OCI-LY1 (cell line): Measurements from ENCODE around the gene FOXC2.

Experiments
- H2AFZ ChIP-seq: fragments of 200-600 bp; sonication (generic), shearing (Covaris generic); 2 replicates; pipeline ENCODE4 v1.6.0; 2014; ENCODE audit warnings: antibody characterized with exemption, mild to moderate bottlenecking, low read length
- H3F3A ChIP-seq: fragments of 200-600 bp; sonication (generic), shearing (Covaris generic); 2 replicates; pipeline ENCODE4 v1.6.0; 2014; ENCODE audit warnings: mild to moderate bottlenecking, antibody characterized with exemption, low read length, moderate library complexity; ENCODE audit not compliant: insufficient read depth
- H3K27ac ChIP-seq: fragments of 200-600 bp; sonication (generic); 2 replicates; pipeline ENCODE4 v1.5.1; 2014; ENCODE audit warnings: low read length, mixed run types, mild to moderate bottlenecking, low read depth; ENCODE audit not compliant: poor library complexity, severe bottlenecking
- H3K27me3 ChIP-seq: fragments of 200-600 bp; sonication (generic); 2 replicates; pipeline ENCODE4 v1.6.0; 2014; ENCODE audit warnings: antibody characterized with exemption, mild to moderate bottlenecking, low read length, moderate library complexity; ENCODE audit not compliant: insufficient read depth
- H3K36me3 ChIP-seq: fragments of 200-600 bp; sonication (generic); 2 replicates; pipeline ENCODE4 v1.6.1; 2014; ENCODE audit warnings: mild to moderate bottlenecking, antibody characterized with exemption, low read length, moderate library complexity, mixed read lengths; ENCODE audit not compliant: insufficient read depth
- H3K4me1 ChIP-seq: fragments of 200-600 bp; sonication (generic); 2 replicates; pipeline ENCODE4 v1.5.1; 2014; ENCODE audit warnings: mild to moderate bottlenecking, low read length, moderate library complexity; ENCODE audit not compliant: insufficient read depth, severe bottlenecking
- H3K4me2 ChIP-seq: fragments of 200-600 bp; sonication (generic), shearing (Covaris generic); 2 replicates; pipeline ENCODE4 v1.6.1; 2014; ENCODE audit warnings: low read length
- H3K4me3 ChIP-seq: fragments of 200-600 bp; sonication (generic); 2 replicates; pipeline ENCODE4 v1.5.1; 2014; ENCODE audit warnings: low read length, low read depth, mild to moderate bottlenecking, mixed read lengths; ENCODE audit not compliant: poor library complexity, severe bottlenecking
- H3K79me2 ChIP-seq: fragments of 200-600 bp; shearing (Covaris generic); 2 replicates; pipeline ENCODE4 v1.6.1; 2016; ENCODE audit warnings: mixed run types, low read length, mixed read lengths; ENCODE audit not compliant: insufficient read depth
- H3K9ac ChIP-seq: fragments of 200-600 bp; sonication (generic), shearing (Covaris generic); 2 replicates; pipeline ENCODE4 v1.6.1; 2014; ENCODE audit warnings: mild to moderate bottlenecking, low read length, mixed read lengths
- H3K9me2 ChIP-seq: fragments of 200-600 bp; sonication (generic), shearing (Covaris generic); 2 replicates; pipeline ENCODE4 v1.6.1; 2014; ENCODE audit warnings: low read depth, mild to moderate bottlenecking, low read length, mixed read lengths
- H3K9me3 ChIP-seq: fragments of 200-600 bp; shearing (Covaris generic); 2 replicates; pipeline ENCODE4 v1.6.1; 2014; ENCODE audit warnings: low read length, mixed read lengths
- H4K20me1 ChIP-seq: fragments of 200-600 bp; sonication (generic), shearing (Covaris generic); 2 replicates; pipeline ENCODE4 v1.6.0; 2016; ENCODE audit warnings: mild to moderate bottlenecking, low read length; ENCODE audit not compliant: insufficient read depth
- EZH2 ChIP-seq: fragments of 200-600 bp; sonication (generic), shearing (Covaris generic); IDR thresholded peaks from 2 replicates; pipeline ENCODE4 v1.8.0; 2017; ENCODE audit warnings: borderline replicate concordance, mixed run types, mild to moderate bottlenecking, antibody characterized with exemption, low read length, moderate library complexity, mixed read lengths
- TF ChIP-seq, protein P1 (sequence below): fragments of 200-600 bp; sonication (generic), shearing (Covaris generic); IDR thresholded peaks from 2 replicates; pipeline ENCODE4 v1.5.1; 2017; ENCODE audit warnings: mild to moderate bottlenecking, antibody characterized with exemption, low read length, moderate library complexity, mixed read lengths

The FOXC2 gene

DNA sequence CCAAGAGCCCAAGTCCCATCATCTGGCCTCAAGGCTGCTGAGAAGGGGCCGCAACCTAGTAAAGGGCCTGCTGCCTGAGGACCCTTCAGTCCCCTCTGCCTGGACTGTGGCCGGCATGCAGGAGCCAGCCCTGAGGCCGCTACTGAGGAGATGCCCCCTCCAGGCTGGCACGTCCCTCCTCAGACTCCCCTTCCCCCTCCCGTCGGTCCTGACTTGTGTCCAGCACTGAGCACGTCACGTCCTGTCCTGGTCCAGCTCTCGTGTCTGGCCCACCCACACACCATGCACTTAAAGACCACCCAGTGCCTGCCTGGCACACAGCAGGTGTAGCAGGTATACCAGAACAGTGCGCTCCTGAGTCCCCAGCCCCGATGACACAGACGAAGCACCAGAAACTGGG, 21.1 kb upstream of the FOXC2 start:
- no peaks in the 10 kb centered on the region for H3F3A ChIP-seq
- H3K27me3 ChIP-seq: no peaks in the 10 kb centered on the region
- no peak overlapping the region for H3K27ac ChIP-seq
- peaks cover 34% of the 10 kb centered on the region for H3K4me1 ChIP-seq
- H3K4me2 ChIP-seq: no peak overlapping the region
- no peaks in the 10 kb centered on the region for H3K79me2 ChIP-seq
- H3K9ac ChIP-seq: no peak overlapping the region
- H3K4me3 ChIP-seq: no peak overlapping the region
- peaks cover 60% of the 10 kb centered on the region for H3K36me3 ChIP-seq
- no peaks in the 10 kb centered on the region for H3K9me2 ChIP-seq
- H2AFZ ChIP-seq: no peak overlapping the region
- H4K20me1 ChIP-seq: no peaks in the 10 kb centered on the region
- TF ChIP-seq, protein P1, sequence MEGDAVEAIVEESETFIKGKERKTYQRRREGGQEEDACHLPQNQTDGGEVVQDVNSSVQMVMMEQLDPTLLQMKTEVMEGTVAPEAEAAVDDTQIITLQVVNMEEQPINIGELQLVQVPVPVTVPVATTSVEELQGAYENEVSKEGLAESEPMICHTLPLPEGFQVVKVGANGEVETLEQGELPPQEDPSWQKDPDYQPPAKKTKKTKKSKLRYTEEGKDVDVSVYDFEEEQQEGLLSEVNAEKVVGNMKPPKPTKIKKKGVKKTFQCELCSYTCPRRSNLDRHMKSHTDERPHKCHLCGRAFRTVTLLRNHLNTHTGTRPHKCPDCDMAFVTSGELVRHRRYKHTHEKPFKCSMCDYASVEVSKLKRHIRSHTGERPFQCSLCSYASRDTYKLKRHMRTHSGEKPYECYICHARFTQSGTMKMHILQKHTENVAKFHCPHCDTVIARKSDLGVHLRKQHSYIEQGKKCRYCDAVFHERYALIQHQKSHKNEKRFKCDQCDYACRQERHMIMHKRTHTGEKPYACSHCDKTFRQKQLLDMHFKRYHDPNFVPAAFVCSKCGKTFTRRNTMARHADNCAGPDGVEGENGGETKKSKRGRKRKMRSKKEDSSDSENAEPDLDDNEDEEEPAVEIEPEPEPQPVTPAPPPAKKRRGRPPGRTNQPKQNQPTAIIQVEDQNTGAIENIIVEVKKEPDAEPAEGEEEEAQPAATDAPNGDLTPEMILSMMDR: no peak
- TF ChIP-seq EZH2: no peak
- H3K9me3 ChIP-seq: no peaks in the 10 kb centered on the region

DNA sequence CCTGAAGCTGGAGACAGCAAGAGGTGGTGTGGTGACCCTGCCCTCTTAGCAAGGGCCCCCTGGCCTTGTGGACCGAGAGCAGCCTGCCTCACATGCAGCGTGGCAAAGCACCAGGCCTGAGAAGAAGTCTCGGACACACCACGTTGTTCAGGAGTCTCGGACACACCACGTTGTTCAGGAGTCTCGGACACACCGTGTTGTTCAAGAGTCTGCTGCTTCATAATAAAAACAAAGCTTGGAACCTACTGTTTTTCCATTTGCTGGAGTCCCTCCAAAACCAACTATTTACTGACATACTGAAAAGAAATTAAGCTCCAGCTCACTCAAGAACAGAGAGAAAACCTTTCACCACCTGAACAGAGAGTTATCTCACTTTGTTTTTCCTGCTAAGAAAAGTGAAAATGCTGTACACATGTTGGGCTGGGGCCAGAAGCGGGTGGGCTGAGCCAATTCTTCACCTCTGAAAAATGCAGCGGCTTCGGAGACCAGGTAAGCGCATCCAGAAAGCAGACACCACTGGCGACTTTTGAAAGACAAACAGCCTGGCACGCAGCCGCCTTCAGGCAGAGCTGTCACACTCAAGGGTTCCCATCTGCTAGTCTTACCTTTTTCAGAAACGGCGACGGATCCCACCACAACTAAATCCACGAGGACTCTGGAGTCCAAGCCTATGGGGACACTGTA, 20.5 kb upstream of the FOXC2 start:
- no peak overlapping the region for H3K4me2 ChIP-seq
- no peaks in the 10 kb centered on the region for H3K9me2 ChIP-seq
- H3K4me1 ChIP-seq: peaks cover 28% of the 10 kb centered on the region
- H3F3A ChIP-seq: no peaks in the 10 kb centered on the region
- H2AFZ ChIP-seq: no peak overlapping the region
- H3K36me3 ChIP-seq: peaks cover 58% of the 10 kb centered on the region
- H3K27me3 ChIP-seq: no peaks in the 10 kb centered on the region
- no peak for TF ChIP-seq EZH2
- TF ChIP-seq, protein P1: no peak
- no peak overlapping the region for H3K9ac ChIP-seq
- no peaks in the 10 kb centered on the region for H3K9me3 ChIP-seq
- H4K20me1 ChIP-seq: no peaks in the 10 kb centered on the region
- no peak overlapping the region for H3K27ac ChIP-seq
- H3K79me2 ChIP-seq: no peaks in the 10 kb centered on the region
- no peak overlapping the region for H3K4me3 ChIP-seq

- no peak overlapping the region for H3K4me2 ChIP-seq
- no peaks in the 10 kb centered on the region for H3K9me2 ChIP-seq
- H3K79me2 ChIP-seq: no peaks in the 10 kb centered on the region
- H3K9ac ChIP-seq: no peak overlapping the region
- peaks cover 57% of the 10 kb centered on the region for H3K36me3 ChIP-seq
- H3K27ac ChIP-seq: no peak overlapping the region
- H3K9me3 ChIP-seq: no peaks in the 10 kb centered on the region
- H4K20me1 ChIP-seq: no peaks in the 10 kb centered on the region
- H3K27me3 ChIP-seq: no peaks in the 10 kb centered on the region
- no peak overlapping the region for H3K4me3 ChIP-seq
- H3F3A ChIP-seq: no peaks in the 10 kb centered on the region
- TF ChIP-seq, protein P1: no peak
- TF ChIP-seq EZH2: no peak
- no peak overlapping the region for H2AFZ ChIP-seq
- peaks cover 23% of the 10 kb centered on the region for H3K4me1 ChIP-seq
Measured at GRCh38 chr16:86546638-86547013, 20.0 kb upstream of the FOXC2 start.
